WI38 (cell line): ENCODE data around the gene EVPL.

Experiments used
- H3K4me3 ChIP-seq: 2 replicates; pipeline ENCODE4 v1.5.1; 2011; ENCODE audit warnings: low read depth, mild to moderate bottlenecking, control low read depth, low read length
- TF ChIP-seq, protein P1 (sequence below): IDR thresholded peaks from 2 replicates; pipeline ENCODE4 v1.5.1; 2012; ENCODE audit warnings: low read depth, mild to moderate bottlenecking, control low read depth, low read length

Gene EVPL

DNA sequence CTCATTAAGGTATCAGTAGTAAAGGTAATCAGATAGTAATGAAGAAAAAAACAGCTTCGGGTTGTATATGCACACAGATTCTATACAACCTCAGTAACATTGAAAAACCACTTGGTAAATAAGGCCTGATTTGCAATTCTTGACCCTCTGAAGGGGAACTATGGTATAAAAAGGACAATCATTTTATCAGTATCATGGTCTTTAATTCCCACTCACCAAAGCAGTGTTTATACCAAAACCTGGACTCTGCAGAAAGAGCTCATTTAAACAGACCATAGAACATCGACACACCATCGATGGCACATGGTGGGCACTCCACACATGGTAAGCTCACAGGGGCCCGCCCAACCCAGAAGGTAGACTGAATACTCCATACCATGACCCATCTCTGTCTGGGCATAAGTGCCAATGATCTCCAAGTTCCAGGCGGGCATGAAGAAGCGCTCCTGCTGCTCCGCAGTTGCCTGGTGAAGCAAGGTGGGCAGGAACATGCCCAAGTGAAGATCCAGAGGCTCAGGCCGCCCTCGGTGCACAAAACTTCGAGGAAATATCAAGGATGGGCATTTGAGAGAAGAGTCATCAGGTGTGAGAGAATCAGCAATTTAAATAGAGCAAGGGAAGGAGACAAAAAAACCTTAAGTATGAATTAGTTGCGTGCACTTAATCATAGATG, 67.1 kb downstream of the EVPL start:
- TF ChIP-seq, protein P1, sequence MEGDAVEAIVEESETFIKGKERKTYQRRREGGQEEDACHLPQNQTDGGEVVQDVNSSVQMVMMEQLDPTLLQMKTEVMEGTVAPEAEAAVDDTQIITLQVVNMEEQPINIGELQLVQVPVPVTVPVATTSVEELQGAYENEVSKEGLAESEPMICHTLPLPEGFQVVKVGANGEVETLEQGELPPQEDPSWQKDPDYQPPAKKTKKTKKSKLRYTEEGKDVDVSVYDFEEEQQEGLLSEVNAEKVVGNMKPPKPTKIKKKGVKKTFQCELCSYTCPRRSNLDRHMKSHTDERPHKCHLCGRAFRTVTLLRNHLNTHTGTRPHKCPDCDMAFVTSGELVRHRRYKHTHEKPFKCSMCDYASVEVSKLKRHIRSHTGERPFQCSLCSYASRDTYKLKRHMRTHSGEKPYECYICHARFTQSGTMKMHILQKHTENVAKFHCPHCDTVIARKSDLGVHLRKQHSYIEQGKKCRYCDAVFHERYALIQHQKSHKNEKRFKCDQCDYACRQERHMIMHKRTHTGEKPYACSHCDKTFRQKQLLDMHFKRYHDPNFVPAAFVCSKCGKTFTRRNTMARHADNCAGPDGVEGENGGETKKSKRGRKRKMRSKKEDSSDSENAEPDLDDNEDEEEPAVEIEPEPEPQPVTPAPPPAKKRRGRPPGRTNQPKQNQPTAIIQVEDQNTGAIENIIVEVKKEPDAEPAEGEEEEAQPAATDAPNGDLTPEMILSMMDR = no peak
- H3K4me3 ChIP-seq = no peak overlapping the region

DNA sequence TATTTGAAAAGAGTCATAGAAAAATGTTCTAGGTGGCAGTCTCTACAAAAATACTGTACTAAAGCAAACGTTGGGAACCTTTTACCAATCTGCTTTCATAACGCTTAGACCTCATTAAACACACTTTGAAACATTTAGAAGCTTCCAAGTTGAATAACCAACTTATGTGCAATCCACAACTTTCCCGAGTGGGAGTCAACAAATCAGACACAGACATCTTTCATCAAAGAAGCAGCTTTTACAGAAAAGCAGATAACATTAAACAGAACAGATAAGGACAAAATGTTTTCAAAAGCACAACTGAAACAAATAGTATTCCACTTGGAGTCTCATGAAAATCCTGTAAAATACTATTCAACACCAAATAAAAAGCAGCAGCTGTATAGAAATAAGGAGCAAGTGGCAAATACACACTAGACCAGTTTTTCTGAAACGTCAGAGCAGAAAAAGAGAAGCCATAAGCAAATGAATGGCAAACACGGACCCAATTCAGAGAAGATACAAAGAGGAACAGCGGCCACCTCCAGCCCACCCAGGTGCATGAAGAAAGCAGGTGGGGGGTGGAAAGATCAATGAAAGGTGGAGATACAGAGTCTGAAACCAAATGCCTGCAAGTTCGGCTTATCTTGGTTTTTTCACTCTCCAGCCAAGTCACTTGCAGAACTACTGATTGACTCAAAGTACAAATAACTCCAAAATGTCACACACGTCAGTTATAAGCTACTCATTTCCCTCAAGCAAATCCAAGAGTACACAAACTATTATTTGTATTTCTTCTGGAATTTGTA, 67.9 kb downstream of the EVPL start:
- TF ChIP-seq, protein P1 = no peak

More for the DNA sequence above, 67.9 kb downstream of the EVPL start:
- no peak overlapping the region for H3K4me3 ChIP-seq
